ENCODE results near the gene EGFLAM. TPM values are rescaled to one million over a fixed set of nuclear protein-coding genes. Genes with fewer than 3 reads are reported as not detected.

The EGFLAM gene
- total RNA-seq, 1 experiment from 2014 or later = 9.3 TPM

DNA sequence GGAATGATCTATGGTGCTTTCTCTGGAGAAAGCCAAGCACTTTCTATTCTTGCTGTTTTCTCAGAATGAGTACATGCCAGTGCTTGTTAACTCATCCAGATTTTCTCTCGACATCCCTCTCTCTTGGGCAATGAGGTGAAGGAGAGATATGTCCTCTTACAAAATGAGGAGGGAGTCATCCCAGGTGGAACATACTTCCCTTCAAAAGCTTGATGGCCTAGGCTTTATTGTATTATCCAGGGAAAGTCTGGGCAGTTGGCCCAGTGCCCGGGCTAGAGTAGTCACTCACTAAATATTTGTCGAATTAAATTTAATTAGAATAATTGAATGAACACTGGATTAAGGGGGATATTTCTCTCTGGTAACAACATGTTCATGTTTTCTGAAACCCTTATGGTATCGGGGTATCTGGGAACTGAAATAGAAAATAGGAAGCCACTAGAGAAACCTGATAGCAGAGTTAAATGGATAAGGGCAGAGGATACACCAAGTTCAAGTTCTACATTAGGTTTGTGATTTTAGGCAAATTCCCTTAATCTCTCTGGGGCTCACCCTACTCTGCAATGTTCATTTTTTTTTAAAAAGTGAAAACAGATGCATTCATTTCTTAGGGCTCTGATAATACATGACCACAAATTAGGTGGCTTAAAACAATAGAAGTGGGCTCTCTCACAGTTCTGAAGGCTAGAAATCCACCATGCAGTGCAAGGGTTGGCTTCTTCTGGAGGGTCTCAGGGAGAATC, 198.5 kb downstream of the EGFLAM start:
- no TSS peak for BruUV-seq (replicated peaks)
- Mint-ChIP-seq H3K4me1 (ENCODE audit: insufficient read depth, unreplicated experiment) (no peaks in the 10 kb centered on the region), H3K36me3 (ENCODE audit: insufficient read depth, unreplicated experiment) (peaks cover 12% of the 10 kb centered on the region), H3K27ac (ENCODE audit: low read depth, unreplicated experiment) (no peak overlapping the region), H3K9me3 (ENCODE audit: unreplicated experiment) (no peaks in the 10 kb centered on the region), H3K27me3 (ENCODE audit: insufficient read depth, unreplicated experiment) (no peaks in the 10 kb centered on the region), H3K4me3 (ENCODE audit: unreplicated experiment) (no peak overlapping the region)
- TF ChIP-seq, protein P1, sequence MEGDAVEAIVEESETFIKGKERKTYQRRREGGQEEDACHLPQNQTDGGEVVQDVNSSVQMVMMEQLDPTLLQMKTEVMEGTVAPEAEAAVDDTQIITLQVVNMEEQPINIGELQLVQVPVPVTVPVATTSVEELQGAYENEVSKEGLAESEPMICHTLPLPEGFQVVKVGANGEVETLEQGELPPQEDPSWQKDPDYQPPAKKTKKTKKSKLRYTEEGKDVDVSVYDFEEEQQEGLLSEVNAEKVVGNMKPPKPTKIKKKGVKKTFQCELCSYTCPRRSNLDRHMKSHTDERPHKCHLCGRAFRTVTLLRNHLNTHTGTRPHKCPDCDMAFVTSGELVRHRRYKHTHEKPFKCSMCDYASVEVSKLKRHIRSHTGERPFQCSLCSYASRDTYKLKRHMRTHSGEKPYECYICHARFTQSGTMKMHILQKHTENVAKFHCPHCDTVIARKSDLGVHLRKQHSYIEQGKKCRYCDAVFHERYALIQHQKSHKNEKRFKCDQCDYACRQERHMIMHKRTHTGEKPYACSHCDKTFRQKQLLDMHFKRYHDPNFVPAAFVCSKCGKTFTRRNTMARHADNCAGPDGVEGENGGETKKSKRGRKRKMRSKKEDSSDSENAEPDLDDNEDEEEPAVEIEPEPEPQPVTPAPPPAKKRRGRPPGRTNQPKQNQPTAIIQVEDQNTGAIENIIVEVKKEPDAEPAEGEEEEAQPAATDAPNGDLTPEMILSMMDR (IDR thresholded peaks at IDR 0.05; ENCODE audit: unreplicated experiment) = no peak
- intact Hi-C loops (cut with micrococcal nuclease) = no loop called here
- POLR2A ChIA-PET = interaction anchor here (1.5 to 1.9 kb wide), 2 partner anchors 10 to 12 kb away, joined by 4 to 7 read pairs; no protein-coding TSS in a partner anchor
- CTCF ChIA-PET = interaction anchor here (0.6 to 2.3 kb wide), 6 partner anchors 10 to 352 kb away, joined by 3 to 8 read pairs (median 4); no protein-coding TSS in a partner anchor
- DNase-seq (ENCODE audit: unreplicated experiment) = peak; percentile 79

DNA sequence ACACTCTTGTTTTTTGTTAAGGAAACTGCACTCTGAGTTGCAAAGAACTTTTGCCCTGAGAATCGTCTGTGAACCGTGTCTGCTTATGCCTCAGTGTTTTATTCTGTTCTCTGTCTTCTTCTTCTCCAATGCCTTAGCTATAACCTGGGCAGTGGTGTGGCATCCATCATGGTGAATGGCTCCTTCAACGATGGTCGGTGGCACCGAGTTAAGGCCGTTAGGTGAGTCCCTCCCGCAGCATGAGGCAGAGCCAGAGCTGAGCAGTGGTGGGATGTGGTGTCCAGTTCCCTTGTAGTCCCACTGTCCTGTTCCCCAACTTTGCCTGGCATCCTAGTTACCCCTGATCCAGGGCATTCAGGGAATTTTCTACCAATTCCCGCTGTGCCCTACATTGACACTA, 199.8 kb downstream of the EGFLAM start:
- intact Hi-C loops (cut with micrococcal nuclease) = no loop called here
- CTCF ChIA-PET = interaction anchor here (0.7 kb wide), 1 partner anchor 17 kb away, joined by 3 read pairs; no protein-coding TSS in a partner anchor
- no TSS peak for BruUV-seq (replicated peaks)

DNA sequence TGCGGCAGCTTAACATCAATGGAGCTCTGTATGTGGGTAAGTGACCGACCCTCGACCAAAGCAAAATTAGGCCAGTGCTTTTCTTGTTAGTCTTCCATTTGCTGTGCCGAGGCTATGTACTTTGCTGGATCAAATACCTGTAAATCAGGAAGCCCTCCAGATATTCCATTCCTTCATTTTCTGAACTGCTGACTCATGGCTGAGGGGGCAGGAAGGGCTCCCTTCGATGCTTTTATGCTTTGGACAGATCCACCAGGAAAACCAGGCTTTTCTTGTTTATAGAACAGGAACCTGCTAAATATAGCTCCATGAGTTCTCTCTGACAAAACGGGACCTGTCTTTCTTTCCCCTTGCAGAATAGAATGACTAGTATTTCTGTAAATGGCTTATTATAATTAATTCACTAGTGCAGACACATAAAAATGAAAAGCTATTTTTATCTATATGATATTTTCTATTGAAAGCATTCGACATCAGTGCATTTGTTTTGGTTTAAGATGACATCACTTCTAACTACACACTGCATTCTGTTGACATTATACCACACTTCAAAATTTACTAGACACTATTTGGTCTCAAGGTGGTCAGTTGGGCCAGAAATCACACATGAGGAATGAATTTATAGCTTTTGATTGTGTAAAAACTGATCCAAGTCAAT, 204.7 kb downstream of the EGFLAM start:
- Mint-ChIP-seq H3K4me1 (ENCODE audit: insufficient read depth, unreplicated experiment) (peaks cover 7% of the 10 kb centered on the region), H3K36me3 (ENCODE audit: insufficient read depth, unreplicated experiment) (peaks cover 5% of the 10 kb centered on the region), H3K9me3 (ENCODE audit: unreplicated experiment) (no peaks in the 10 kb centered on the region), H3K4me3 (ENCODE audit: unreplicated experiment) (no peak overlapping the region), H3K27ac (ENCODE audit: low read depth, unreplicated experiment) (no peak overlapping the region), H3K27me3 (ENCODE audit: insufficient read depth, unreplicated experiment) (no peaks in the 10 kb centered on the region)
- CTCF ChIA-PET = interaction anchor here (0.9 to 3.6 kb wide), 5 partner anchors 18 to 346 kb away, joined by 3 to 20 read pairs (median 7); no protein-coding TSS in a partner anchor
- POLR2A ChIA-PET = interaction anchor here (0.9 to 3.3 kb wide), 3 partner anchors 18 to 50 kb away, joined by 3 to 18 read pairs (median 5); no protein-coding TSS in a partner anchor
- TF ChIP-seq, protein P1 (IDR thresholded peaks at IDR 0.05; ENCODE audit: unreplicated experiment) = no peak
- intact Hi-C loops (cut with micrococcal nuclease) = no loop called here
- BruUV-seq (replicated peaks) = no TSS peak
- no peak for DNase-seq (ENCODE audit: unreplicated experiment)

More for the DNA sequence above, 199.8 kb downstream of the EGFLAM start:
- Mint-ChIP-seq H3K4me1 (ENCODE audit: insufficient read depth, unreplicated experiment) (no peaks in the 10 kb centered on the region), H3K27me3 (ENCODE audit: insufficient read depth, unreplicated experiment) (no peaks in the 10 kb centered on the region), H3K4me3 (ENCODE audit: unreplicated experiment) (no peak overlapping the region), H3K9me3 (ENCODE audit: unreplicated experiment) (no peaks in the 10 kb centered on the region), H3K36me3 (ENCODE audit: insufficient read depth, unreplicated experiment) (peaks cover 6% of the 10 kb centered on the region), H3K27ac (ENCODE audit: low read depth, unreplicated experiment) (no peak overlapping the region)
- POLR2A ChIA-PET = no interaction called here
- TF ChIP-seq, protein P1 (IDR thresholded peaks at IDR 0.05; ENCODE audit: unreplicated experiment) = no peak
- DNase-seq (ENCODE audit: unreplicated experiment) = no peak

All from MCF 10A (cell line).